Measurements from ENCODE around the gene TMEM176B. TPM values are rescaled to one million over a fixed set of nuclear protein-coding genes. Genes with fewer than 3 reads are reported as not detected.

The TMEM176B gene
- total RNA-seq, 1 donor = not detected

DNA sequence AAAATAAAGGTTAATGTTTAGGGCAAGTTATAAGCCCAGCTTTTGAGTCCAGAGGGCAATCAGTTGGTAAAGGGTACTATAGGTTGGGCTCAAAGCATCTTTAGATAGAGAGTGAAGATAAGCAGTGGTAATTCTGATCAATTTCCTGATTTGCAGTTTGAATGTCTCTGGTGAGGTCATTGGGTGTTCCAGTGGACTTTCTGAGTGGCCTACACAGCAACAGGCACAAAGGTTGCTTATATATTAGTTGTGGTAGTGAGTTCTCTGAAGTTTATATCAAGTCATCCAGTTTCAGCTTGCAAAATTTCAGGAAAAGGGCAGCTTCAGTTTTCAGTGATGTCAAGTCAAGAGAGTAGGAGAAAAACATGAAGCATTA is 33.8 kb downstream of the TMEM176B start:
- TF ChIP-seq, protein P1, sequence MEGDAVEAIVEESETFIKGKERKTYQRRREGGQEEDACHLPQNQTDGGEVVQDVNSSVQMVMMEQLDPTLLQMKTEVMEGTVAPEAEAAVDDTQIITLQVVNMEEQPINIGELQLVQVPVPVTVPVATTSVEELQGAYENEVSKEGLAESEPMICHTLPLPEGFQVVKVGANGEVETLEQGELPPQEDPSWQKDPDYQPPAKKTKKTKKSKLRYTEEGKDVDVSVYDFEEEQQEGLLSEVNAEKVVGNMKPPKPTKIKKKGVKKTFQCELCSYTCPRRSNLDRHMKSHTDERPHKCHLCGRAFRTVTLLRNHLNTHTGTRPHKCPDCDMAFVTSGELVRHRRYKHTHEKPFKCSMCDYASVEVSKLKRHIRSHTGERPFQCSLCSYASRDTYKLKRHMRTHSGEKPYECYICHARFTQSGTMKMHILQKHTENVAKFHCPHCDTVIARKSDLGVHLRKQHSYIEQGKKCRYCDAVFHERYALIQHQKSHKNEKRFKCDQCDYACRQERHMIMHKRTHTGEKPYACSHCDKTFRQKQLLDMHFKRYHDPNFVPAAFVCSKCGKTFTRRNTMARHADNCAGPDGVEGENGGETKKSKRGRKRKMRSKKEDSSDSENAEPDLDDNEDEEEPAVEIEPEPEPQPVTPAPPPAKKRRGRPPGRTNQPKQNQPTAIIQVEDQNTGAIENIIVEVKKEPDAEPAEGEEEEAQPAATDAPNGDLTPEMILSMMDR (IDR thresholded peaks at IDR 0.05; ENCODE audit: insufficient read depth, low read length) = no peak
- no peak overlapping the region for H3K4me3 ChIP-seq (ENCODE audit: low read depth, low read length)
- DNase-seq (ENCODE audit: low read depth) = no peak

DNA sequence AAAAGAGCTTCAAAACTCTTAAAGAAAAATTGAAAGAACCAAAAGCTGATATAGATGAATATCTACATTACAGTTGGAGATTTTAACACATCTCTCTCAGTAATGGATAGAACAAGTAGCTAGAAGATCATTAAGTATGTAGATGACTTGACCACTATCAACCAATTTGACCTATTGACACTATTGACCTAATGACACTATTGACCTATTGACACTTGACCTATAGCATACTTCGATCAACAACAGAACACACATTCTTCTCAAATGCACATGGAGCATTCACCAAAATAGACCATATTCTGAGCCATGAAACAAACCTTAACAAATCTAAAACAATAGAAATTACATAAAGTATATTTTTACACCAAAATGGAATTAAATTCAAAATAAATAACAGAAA is 40.7 kb downstream of the TMEM176B start:
- TF ChIP-seq, protein P1 (IDR thresholded peaks at IDR 0.05; ENCODE audit: insufficient read depth, low read length) = no peak
- no peak for DNase-seq (ENCODE audit: low read depth)
- no peak overlapping the region for H3K4me3 ChIP-seq (ENCODE audit: low read depth, low read length)

GRCh38 chr7:150756858-150757257 is 43.3 kb downstream of the TMEM176B start:
- TF ChIP-seq, protein P1 (IDR thresholded peaks at IDR 0.05; ENCODE audit: insufficient read depth, low read length) = no peak
- no peak overlapping the region for H3K4me3 ChIP-seq (ENCODE audit: low read depth, low read length)
- no peak for DNase-seq (ENCODE audit: low read depth)

GRCh38 chr7:150756166-150756565 is 44.0 kb downstream of the TMEM176B start:
- DNase-seq (ENCODE audit: low read depth) = no peak
- TF ChIP-seq, protein P1 (IDR thresholded peaks at IDR 0.05; ENCODE audit: insufficient read depth, low read length) = no peak
- H3K4me3 ChIP-seq (ENCODE audit: low read depth, low read length) = no peak overlapping the region

DNA sequence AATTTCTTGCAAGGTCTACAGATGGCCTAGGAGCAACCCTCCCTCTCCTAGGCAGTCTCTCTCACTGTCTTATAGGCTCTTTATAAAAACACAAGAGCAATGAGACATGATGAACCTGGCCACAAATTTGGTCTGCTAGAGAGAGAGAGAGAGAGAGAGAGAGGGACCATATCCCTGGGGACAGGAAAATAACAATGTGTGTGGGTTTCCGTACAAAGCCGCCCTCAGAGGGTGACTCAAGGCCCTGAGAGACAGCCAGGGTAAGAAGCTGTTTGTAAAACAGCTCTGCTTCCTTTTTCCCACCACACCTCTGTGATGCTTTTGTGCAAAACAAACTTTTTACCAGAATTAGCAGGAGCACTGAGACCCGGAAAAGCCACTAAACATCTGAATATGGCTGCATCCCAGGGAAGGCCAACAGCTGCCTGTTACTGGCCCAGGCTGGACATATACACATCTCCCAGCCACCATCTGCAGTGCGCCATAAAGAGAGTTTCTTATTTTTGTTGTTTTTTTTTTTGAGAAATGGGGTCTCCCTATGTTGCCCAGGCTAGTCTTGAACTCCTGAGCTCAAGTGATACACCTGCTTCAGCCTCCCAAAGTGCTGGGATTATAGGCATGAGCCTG is 44.6 kb downstream of the TMEM176B start:
- no peak for DNase-seq (ENCODE audit: low read depth)
- no peak overlapping the region for H3K4me3 ChIP-seq (ENCODE audit: low read depth, low read length)
- TF ChIP-seq, protein P1 (IDR thresholded peaks at IDR 0.05; ENCODE audit: insufficient read depth, low read length) = no peak

- no peak overlapping the region for H3K4me3 ChIP-seq (ENCODE audit: low read depth, low read length)
- TF ChIP-seq, protein P1 (IDR thresholded peaks at IDR 0.05; ENCODE audit: insufficient read depth, low read length) = no peak
- DNase-seq (ENCODE audit: low read depth) = no peak
These were observed 45.2 kb downstream of the TMEM176B start for GRCh38 chr7:150754951-150755350.

Measured in fibroblast of the aortic adventitia (primary cell).